Measurements from ENCODE around the gene ITGA11. TPM values are rescaled to one million over a fixed set of nuclear protein-coding genes. Genes with fewer than 3 reads are reported as not detected.

The ITGA11 gene
- total RNA-seq, 4 donors from 2014 or later: 3.3 to 15.8 (median 8.6) TPM

DNA sequence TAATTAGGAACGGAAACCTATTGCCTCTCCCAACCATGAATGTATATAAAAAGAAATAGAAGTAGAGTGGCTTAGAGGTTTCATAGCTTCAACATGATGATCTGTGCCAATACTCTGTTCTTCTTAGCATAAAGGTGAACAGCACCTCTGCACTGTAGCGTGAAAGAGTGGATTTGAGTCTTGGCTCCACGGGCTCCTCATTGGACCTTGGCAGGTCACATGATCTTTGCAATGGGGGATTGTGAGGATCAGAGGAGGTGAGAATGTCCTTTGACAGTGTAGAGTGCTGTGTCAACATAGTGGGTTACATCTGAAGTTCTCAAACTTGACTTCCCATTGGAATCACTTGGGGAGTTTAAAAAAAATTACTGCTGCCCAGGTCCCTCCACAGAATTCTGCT is 103.0 kb downstream of the ITGA11 start:
- intact Hi-C loops (cut with DNase I): no loop called here
- Histone ChIP-seq H3K4me1 (peaks cover 0 to 6% (median 4%) of the 10 kb centered on the region in 4 donors), H3K27me3 (peaks cover 0 to 12% (median 0%) of the 10 kb centered on the region in 4 donors), H3K4me3 (no peak overlapping the region), H3K36me3 (peaks cover 0 to 35% (median 0%) of the 10 kb centered on the region in 4 donors), H3K27ac (replicated peaks in 1 of 4) (no peak overlapping the region), H3K9me3 (no peaks in the 10 kb centered on the region)
- WGBS: 97% methylated on average over 3 of the region's 3 CpGs
- TF ChIP-seq, protein P1, sequence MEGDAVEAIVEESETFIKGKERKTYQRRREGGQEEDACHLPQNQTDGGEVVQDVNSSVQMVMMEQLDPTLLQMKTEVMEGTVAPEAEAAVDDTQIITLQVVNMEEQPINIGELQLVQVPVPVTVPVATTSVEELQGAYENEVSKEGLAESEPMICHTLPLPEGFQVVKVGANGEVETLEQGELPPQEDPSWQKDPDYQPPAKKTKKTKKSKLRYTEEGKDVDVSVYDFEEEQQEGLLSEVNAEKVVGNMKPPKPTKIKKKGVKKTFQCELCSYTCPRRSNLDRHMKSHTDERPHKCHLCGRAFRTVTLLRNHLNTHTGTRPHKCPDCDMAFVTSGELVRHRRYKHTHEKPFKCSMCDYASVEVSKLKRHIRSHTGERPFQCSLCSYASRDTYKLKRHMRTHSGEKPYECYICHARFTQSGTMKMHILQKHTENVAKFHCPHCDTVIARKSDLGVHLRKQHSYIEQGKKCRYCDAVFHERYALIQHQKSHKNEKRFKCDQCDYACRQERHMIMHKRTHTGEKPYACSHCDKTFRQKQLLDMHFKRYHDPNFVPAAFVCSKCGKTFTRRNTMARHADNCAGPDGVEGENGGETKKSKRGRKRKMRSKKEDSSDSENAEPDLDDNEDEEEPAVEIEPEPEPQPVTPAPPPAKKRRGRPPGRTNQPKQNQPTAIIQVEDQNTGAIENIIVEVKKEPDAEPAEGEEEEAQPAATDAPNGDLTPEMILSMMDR (IDR thresholded peaks at IDR 0.05): no peak
- TF ChIP-seq EP300 (IDR thresholded peaks at IDR 0.05) (no peak), POLR2AphosphoS5 (IDR thresholded peaks at IDR 0.05) (no peak), POLR2A (IDR thresholded peaks at IDR 0.05; ENCODE audit: low read depth) (no peak)
- DNase-seq (ENCODE audit: extremely low spot score): no peak

DNA sequence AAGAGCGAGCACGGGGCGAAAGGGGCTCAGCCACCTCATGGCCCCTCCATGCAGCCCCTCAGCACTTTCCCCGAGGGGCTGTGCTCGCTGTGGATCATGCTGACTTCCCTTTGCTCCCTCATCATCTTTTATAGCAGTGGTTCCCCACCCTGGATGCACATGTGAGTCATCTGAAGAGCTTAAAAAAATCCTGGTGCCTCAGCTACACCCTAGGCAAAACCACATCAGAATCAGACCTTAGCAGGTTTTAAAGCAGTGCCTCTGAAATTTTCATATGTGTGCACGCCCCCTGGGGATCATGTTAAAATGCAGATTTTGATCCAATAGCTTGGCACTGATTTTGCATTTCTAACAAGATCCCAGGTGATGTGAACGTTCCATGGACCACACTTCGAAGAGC is 103.5 kb downstream of the ITGA11 start:
- Histone ChIP-seq H3K4me1 (peaks cover 0 to 1% (median 0%) of the 10 kb centered on the region in 4 donors), H3K4me3 (no peak overlapping the region), H3K9me3 (no peaks in the 10 kb centered on the region), H3K27me3 (peaks cover 0 to 12% (median 0%) of the 10 kb centered on the region in 4 donors), H3K36me3 (peaks cover 0 to 35% (median 0%) of the 10 kb centered on the region in 4 donors), H3K27ac (replicated peaks in 1 of 4) (no peak overlapping the region)
- intact Hi-C loops (cut with DNase I): no loop called here
- TF ChIP-seq EP300 (IDR thresholded peaks at IDR 0.05) (no peak), POLR2A (IDR thresholded peaks at IDR 0.05; ENCODE audit: low read depth) (no peak), POLR2AphosphoS5 (IDR thresholded peaks at IDR 0.05) (no peak)
- TF ChIP-seq, protein P1 (IDR thresholded peaks at IDR 0.05): no peak
- 80% methylated on average over 8 of the region's 8 CpGs for WGBS
- DNase-seq (ENCODE audit: extremely low spot score): no peak

DNA sequence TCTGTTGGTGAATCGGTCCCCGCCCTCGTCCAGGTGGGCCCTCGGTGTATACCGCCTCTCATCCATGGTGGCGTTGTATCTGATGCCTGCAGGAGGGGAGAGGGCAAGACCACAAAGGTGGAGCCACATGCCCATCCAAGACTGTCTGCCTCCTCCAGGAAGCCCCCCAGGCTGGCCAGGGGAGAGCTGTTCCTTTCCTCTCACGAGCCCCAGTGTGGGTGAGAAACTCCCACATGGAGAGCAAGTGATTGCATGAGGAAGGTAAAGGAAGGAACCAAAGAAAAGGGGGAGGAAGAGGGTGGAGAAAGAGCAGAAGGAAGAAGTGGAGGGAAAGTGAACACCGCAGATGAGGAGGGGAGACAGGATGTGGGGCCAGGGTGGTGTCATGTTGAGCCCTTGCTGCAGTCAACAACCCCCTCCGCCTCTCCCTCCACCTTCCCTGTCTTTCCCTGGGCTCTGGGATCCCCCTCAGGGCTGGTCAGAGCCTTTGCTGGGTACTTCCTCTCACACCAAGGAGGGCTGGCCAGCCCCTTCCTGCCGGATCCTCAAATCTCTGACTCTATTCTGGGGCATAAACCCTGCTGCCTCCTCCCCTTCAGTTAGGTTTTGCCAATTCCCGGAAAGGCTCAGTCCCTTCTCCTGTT is 105.1 kb downstream of the ITGA11 start:
- intact Hi-C loops (cut with DNase I): no loop called here
- no peak overlapping the region for H3K27ac ChIP-seq (replicated peaks in 1 of 4)
- peaks cover 0 to 12% (median 0%) of the 10 kb centered on the region in 4 donors for H3K27me3 ChIP-seq
- H3K4me1 ChIP-seq: no peaks in the 10 kb centered on the region
- H3K4me3 ChIP-seq: no peak overlapping the region
- peaks cover 0 to 35% (median 0%) of the 10 kb centered on the region in 4 donors for H3K36me3 ChIP-seq
- 69% methylated on average over 6 of the region's 11 CpGs for WGBS
- no peak for DNase-seq (ENCODE audit: extremely low spot score)
- no peak for TF ChIP-seq POLR2AphosphoS5 (IDR thresholded peaks at IDR 0.05)
- TF ChIP-seq, protein P1 (IDR thresholded peaks at IDR 0.05): no peak
- TF ChIP-seq EP300 (IDR thresholded peaks at IDR 0.05): no peak
- TF ChIP-seq POLR2A (IDR thresholded peaks at IDR 0.05; ENCODE audit: low read depth): no peak
- no peaks in the 10 kb centered on the region for H3K9me3 ChIP-seq

DNA sequence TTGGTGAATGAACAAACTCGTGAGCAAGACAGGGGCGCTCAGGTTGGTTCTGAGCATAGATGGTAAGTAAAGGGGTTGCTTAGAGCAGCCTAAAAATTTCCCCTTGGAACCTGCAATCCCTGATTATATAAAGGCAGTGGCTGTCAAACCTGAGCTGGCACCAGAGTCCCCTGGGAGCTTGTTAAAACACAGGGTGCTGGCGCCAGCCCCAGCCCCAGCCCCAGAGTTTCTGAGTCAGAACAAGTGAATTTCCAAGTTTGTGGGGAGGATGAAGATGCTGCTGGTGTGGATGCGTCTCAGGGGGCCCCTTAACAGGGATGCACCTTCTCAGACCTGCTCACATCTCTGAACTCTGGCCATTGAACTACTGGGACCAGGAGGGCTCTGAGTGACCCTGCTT is 106.2 kb downstream of the ITGA11 start:
- DNase-seq (ENCODE audit: extremely low spot score): no peak
- peaks cover 0 to 12% (median 0%) of the 10 kb centered on the region in 4 donors for H3K27me3 ChIP-seq
- H3K27ac ChIP-seq (replicated peaks in 1 of 4): no peak overlapping the region
- 95% methylated on average over 2 of the region's 4 CpGs for WGBS
- no peak for TF ChIP-seq POLR2AphosphoS5 (IDR thresholded peaks at IDR 0.05)
- TF ChIP-seq EP300 (IDR thresholded peaks at IDR 0.05): no peak
- TF ChIP-seq, protein P1 (IDR thresholded peaks at IDR 0.05): no peak
- TF ChIP-seq POLR2A (IDR thresholded peaks at IDR 0.05; ENCODE audit: low read depth): no peak
- H3K36me3 ChIP-seq: peaks cover 0 to 24% (median 0%) of the 10 kb centered on the region in 4 donors
- H3K4me1 ChIP-seq: no peaks in the 10 kb centered on the region
- no peaks in the 10 kb centered on the region for H3K9me3 ChIP-seq
- H3K4me3 ChIP-seq: no peak overlapping the region
- intact Hi-C loops (cut with DNase I): no loop called here
